SH-SY5Y (cell line): Measurements from ENCODE around the gene PPP2R2C.

Experiments
- GATA2 ChIP-seq: IDR thresholded peaks from 2 replicates; pipeline ENCODE4 v1.6.1; 2011; ENCODE audit warnings: mild to moderate bottlenecking, low read depth, low read length
- GATA3 ChIP-seq: IDR thresholded peaks from 2 replicates; pipeline ENCODE4 v1.6.1; 2011; ENCODE audit warnings: low read depth, mild to moderate bottlenecking, low read length, moderate library complexity

Gene PPP2R2C

DNA sequence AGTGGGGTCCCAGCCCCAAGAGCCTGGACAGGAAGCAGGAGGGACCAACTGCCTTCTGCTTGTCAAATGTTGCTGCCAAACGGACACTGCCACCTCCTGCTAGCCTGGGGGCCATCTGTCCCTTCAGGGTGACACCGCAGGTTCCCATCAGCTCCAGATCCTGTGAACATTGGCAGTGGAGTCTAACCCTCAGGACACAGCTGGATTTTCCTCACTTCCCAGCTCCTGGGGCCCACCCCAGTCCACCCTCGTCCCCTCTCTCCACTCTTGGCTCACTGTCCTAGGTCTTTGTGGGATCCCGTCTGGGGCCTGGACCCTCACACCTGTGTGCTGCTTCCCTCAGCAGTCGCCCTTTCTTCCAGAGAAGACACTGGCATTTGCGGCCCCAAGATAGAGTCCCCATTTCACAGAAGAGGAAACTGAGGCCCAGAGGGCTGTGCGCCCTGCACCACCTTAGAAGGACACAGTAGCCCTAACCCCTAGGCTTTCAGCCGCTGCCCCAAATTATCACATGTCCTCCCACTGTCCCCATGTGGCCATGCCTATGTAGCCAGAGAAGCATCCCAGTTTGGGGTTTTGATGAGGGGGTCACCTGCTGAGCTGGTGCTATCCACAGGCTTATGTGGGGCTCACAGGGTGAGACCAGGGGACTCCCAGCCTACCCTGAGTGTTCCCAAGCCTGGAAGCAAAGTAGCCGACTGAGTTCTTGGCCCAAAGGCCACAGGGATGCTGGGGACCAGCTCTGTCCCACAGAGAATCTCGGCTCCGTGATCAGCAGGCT, 20.1 kb downstream of the PPP2R2C start:
- TF ChIP-seq GATA3 (no peak), GATA2 (no peak)

DNA sequence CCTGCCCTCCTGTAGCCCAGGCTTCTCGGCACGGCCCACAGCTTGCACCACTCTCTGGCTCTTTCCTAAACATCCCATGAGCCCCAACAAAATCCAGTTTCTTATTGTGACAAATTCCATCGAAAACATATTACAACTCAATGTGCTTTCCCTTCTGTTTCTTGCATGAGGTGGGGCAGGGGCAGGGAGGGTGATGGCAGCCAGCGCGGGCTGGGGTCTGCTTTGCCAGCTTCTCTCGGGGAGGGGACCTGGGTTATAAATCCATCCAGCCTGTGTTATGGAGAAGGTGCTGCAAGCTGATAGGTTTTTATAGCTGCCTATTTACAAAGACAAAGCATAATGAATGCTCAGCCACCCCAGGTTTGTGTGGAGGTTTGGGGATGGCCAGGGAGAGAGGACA, 21.1 kb downstream of the PPP2R2C start:
- TF ChIP-seq GATA3: no peak

DNA sequence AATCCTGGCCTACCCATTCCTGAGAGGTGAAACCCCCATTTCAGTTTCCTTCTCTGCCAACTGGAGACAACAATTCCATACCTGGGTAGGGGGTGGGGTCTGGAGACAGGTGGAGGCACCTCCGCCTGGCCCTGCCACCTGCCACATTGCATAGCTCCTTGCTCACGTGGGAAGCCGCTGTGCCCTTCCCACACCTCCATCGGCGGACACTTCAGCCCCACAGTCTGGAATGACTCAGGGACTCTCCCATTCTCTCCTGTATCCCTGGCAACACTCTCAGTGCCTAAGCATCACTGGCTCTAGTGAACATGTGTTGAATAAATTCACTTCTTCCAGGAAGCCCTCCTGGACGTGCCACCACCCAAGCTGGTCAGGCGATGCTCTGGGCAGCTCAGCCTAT, 21.7 kb downstream of the PPP2R2C start:
- TF ChIP-seq GATA3 (no peak), GATA2 (no peak)

DNA sequence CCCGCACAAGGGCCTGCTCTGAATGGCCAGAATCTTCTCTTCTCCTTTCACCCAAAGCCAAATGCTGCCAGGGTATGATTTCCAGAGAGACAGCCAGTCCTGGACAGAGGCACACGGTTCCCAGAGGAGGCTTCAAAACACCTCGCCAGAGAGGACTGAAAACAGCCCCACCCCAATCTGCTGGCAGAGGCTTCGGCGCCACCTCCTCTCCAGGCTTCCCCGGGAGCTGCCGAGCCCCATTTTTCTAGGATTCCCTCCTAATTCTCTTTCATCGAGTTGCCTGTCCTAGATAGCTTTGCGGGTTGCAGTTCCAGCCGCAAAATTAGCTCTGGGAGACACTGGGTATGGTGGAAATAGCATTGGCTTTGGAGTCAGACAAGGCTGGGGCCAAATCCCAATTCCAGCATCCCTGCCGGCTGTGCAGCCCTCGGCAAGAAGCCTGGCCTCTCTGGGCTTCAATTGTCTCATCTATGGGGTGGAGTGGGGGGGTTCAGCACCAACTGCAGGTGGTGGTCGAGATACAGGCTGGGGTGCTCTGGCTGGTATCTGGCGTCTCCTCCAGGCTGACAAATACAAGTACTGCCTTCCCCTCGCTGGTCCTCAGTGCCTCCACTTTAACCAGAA, 22.6 kb downstream of the PPP2R2C start:
- TF ChIP-seq GATA3: no peak
- TF ChIP-seq GATA2: no peak

DNA sequence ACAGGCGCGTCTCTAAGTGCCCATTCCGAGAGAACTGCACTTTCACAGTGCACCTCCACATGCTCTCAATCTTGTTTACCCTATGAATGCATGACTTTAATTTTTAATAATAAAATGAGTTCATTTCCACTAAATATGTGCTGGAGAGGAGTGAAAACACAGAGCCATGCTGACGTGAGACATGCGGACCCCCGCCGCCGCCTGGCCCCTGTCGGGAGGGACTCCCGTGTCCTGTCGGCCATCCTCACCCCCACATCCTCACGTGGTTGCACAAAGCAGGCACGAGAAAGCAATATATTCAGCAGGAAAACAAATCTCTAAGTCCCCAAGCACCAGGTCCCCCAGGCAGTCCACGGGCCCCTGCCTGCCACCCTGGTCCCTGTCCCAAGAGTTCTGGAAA, 23.1 kb downstream of the PPP2R2C start:
- no peak for TF ChIP-seq GATA3
- TF ChIP-seq GATA2: no peak

DNA sequence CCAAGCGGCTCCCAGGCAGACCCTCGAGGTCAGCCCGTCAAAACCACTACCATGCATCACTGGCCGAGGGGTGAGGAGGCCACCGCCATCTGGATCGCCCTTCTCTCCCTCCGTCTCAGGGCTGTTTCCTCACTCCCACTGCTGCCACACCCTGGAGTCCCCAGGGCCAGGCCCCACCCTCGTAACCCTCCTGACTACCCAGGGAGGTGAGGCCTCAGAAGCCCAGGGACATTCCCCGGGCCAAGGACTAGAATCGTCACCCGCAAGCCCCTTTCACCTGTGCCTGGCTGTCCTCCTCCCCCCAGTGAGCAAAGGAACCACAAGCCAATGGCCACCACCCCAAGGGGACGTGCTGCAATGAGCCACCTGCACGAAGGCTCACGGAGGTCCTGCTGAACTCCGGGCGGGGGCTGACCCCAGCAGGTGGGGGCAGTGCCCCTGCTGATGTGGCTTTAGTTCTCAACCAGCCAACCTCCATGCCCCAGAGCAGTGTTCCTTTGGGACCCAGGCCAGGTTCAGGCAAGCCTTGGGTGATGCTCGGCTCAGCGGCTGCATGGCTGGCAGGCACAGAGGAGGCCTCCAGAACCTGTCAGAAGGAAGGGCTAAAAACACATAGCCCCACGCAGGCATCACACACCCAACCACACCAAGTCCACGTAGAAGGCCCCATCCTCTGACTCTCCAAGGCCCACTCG, 23.8 kb downstream of the PPP2R2C start:
- TF ChIP-seq GATA2 (no peak), GATA3 (no peak)

DNA sequence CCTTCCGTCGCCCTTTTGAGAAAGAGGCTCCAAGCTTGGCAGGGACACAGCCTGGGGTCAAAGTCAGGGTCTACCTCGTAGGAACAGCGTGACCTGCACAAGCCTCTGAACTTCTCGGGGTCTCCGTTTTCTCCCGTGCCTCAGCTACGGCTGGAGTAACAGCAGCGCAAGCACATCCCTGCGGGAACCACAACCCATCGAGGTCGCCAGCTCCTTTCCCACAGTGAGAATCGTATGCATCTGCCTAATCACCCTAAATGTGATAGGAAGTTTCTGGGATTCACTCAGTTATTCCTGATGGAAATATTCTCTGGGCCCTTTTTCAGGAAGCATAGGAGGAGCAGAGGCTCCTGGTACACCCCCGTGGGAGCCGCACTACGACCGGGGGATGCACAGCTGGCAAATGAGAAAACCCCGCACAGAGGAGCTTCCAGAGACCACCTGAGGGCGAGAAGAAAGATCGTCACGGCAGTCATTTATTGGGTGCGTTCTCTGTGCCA, 24.7 kb downstream of the PPP2R2C start:
- TF ChIP-seq GATA2 (no peak), GATA3 (no peak)

DNA sequence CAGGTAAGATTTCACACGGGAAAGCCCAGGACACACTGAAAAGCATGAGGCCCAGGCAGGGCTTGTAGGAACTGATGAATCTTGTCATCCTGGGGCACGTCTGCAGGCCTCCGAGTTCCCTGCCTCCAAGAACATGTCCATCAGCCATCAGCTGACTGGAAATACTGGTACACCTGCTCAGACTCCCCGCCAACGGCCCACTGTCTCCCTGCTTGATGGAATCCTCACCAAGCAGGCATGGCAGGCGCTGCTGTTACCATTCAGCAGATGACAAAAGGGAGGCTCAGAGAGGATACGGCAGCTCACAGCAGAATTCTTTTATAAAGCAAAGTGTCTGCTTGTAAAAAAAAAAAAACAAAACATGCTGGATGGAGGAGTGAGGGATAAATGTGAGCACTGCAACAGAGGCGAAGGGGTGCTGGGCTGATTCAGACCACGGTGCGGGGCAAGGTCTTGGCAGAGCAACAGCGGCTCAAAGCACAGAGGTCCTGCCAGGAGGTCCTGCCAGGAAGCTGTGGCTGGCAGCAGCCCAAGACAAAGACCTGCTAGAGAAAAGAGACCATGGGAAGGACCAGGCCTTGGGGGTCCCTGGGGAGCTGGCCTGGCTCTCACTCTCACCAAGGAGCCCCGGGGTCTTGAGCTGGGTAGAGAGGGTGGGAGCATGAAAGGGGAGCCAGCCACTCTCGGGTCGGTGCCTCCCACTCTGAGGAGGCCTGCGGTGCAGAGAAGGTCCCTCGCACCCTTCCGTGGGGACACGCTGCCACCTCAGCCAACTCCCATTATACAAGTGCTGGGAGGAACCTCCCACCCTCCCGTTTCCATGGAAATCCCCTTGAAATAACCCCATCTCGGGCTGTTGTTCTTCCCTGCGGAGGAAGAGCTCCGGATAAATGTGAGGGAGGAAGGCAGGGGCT, 25.6 kb downstream of the PPP2R2C start:
- no peak for TF ChIP-seq GATA3
- no peak for TF ChIP-seq GATA2

DNA sequence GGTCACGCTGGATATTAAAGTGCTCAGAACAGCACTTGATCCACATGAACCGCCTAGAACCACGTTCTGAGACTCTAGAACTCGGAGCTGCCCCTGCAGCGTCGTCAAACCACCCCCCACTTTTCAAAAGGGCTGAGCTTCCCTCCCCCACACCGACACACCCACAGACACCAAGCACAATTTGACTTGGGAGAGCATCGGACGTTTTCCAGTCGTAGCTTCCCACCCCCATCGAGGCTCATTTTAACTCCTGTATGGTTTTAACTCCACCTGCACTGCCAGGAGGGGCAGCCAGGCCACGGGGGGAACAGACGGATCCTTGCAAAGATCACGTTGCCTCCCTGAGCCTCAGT, 26.3 kb downstream of the PPP2R2C start:
- no peak for TF ChIP-seq GATA2
- no peak for TF ChIP-seq GATA3

DNA sequence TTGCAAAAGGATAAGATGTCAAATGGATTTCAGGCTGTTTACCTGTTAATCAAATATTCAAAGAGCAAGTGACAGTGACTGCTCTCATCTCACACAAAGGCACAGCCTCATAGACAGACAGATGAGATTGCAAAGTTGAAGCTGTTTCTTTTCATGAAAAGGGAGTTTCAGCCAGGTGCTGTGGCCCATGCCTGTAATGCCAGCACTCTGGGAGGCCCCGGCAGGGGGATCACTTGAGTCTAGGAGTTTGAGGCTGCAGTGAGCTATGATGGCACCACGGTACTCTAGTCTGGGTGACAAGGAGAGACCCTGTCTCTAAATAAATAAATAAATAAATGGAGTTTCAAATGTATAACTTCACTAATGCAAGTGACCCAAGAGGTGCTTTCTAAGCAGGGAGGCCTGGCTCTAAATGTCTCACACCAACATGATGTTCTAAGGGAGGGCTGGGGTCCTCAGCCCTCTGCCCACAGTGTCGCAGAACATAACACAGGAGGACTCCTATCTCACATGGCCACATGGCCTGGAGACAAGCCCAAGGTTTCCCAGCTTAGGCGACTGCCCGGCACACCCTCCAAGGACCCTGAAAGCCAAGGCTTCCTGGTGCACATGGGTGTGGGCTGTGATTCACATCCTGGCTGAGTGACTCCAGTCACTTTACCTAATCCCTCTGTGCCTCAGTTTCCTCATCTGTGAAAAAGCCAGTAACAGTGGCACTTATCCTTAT, 26.8 kb downstream of the PPP2R2C start:
- TF ChIP-seq GATA3 (no peak), GATA2 (no peak)

DNA sequence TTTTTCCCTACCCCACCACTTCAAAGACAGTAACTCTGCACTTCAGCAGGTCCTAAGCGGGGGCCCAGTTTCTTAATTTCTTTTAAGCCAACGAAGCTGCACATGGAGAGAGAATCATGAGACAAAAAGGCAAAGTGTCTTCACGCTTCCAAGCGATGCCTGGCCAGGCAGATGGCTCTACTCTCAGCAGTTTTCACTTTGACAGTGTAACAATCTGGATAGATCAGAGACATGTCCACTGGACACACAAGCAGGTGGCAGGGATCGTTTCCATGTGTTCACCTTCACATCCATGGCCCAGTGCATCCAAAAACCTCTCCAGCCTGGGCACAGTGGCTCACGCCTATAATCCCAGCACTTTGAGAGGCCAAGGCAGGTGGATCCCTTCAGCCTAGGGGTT, 27.8 kb downstream of the PPP2R2C start:
- TF ChIP-seq GATA2 (no peak), GATA3 (no peak)

DNA sequence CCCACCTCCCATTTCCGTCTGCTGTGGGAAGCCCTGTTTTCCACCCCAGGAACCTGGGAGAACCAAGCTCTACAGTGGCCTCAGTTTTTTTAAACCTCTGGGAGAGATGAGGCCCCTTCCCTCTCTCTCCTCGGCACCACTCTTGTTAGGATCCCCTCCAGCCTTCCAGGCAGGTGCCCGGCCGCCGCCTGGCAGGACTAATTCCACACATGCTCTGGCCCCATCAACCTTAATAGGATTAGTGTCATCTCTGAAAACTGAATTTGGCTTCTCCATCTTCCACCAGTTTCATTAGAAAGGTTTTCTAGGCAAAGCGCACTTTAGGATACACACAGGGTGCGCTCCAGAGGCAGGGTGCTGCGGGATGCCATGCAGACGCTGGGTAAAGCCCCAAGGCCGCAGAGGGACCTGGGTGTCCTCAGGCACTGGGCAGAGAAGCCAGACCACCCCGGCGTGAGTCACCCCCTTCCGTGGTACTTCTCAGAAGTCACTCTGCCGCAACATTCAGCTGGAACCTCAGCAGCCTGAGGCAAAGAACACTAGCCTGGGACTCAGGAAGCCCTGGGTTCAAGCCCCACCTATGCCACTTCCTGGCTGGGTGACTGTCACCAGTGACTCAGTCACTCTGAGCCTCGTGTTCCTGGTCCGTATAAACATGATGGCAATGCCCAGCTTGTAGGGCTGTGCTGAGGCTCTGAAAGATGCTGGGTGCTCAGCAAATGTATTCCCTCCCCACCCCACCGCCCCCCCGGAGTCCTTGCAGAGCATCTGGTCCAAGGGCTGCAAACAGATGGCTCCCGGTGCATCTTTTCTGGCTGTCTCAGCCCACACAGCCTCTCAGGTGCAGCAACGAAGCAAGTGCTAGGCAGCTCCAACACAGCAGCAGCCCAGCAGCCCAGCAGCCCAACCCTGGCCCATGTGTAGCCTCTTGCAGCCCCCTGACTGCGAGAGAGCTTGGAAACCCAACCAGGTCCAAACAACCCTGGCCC, 29.1 kb downstream of the PPP2R2C start:
- TF ChIP-seq GATA3 (no peak), GATA2 (no peak)

DNA sequence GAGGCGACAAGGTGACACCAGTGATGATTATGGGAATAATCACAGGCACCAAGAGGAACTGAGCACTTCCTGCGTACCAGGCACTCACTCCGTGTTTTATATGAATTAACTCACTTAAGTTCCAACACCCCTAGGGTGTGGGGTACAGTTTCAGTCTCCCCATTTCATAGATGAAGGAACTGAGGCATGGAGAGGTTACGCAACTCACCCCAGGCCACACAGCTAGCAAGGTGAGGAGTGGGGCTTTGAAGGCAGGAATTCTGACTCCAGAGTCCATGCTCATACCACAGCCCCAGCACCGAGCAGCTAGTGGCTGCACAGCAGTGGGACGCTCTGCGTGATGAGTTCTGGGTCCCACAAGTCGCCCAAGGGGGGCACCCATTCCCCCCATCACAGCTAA, 29.9 kb downstream of the PPP2R2C start:
- TF ChIP-seq GATA3: no peak
- TF ChIP-seq GATA2: no peak
